Endothelial cell of umbilical vein (primary cell): Measurements from ENCODE around the gene BSND. TPM values are rescaled to one million over a fixed set of nuclear protein-coding genes. Genes with fewer than 3 reads are reported as not detected.

Experiments used
- BruUV-seq: library from RNA; stranded (reverse); fragments of 400-500 nt; replicated peaks from 2 replicates; lab custom pipeline; 2021; lab: Mats Ljungman, UMichigan
- CTCF ChIA-PET: fragments of 300-600, 350-600 bp; sonication (Branson Sonifier 250); formaldehyde crosslinking; loops from one replicate; lab custom pipeline; 2021; ENCODE audit warnings: antibody characterized with exemption, inconsistent platforms; lab: Charles Lee
- POLR2A ChIA-PET: fragments of 300-600, 350-600 bp; sonication (Branson Sonifier 250); formaldehyde crosslinking; loops from one replicate; lab custom pipeline; 2021; ENCODE audit warnings: antibody characterized with exemption, inconsistent platforms; lab: Charles Lee
- DNase-seq: peaks from one replicate; pipeline ENCODE4 v3.0.0-alpha.2; 2011; ENCODE audit warnings: low read depth, low spot score
- FAIRE-seq: peaks from 2 replicates; lab custom pipeline; 2011; peaks lifted over from hg19 to GRCh38; lab: Jason Lieb, UNC
- H2AFZ ChIP-seq: 2 replicates; pipeline ENCODE4 v1.6.0; 2012; ENCODE audit warnings: low read depth, low read length, control low read depth, inconsistent platforms
- H3K27ac ChIP-seq: 2 replicates; pipeline ENCODE4 v1.5.1; 2011; ENCODE audit warnings: low read depth, mild to moderate bottlenecking, control low read depth, low read length, moderate library complexity; ENCODE audit not compliant: insufficient read depth
- H3K27me3 ChIP-seq, 2 experiments: 2 replicates each; pipeline versions ENCODE4 v1.6.0 to v1.6.1; 2011; ENCODE audit warnings: low read length in 2 of 2, mixed read lengths in 1 of 2; ENCODE audit not compliant: control insufficient read depth in 2 of 2, insufficient read depth in 2 of 2
- H3K36me3 ChIP-seq, 2 experiments: 2 replicates in 1 of 2; 3 replicates in 1 of 2; pipeline ENCODE4 v1.5.1; 2011; ENCODE audit warnings: low read length in 2 of 2, mild to moderate bottlenecking in 1 of 2, moderate library complexity in 1 of 2; ENCODE audit not compliant: control insufficient read depth in 2 of 2, insufficient read depth in 2 of 2; ENCODE audit errors: extremely low read depth in 1 of 2
- H3K4me1 ChIP-seq: 3 replicates; pipeline ENCODE4 v1.5.1; 2011; ENCODE audit warnings: mild to moderate bottlenecking, low read length; ENCODE audit not compliant: control insufficient read depth, insufficient read depth; ENCODE audit errors: extremely low read depth
- H3K4me2 ChIP-seq: 2 replicates; pipeline ENCODE4 v1.6.1; 2011; ENCODE audit warnings: low read length, control low read depth, mixed read lengths; ENCODE audit not compliant: insufficient read depth
- H3K4me3 ChIP-seq, 3 experiments: fragments of 200-600 bp in 1 of 3; sonication (generic), shearing (Covaris generic) in 1 of 3; replicated peaks in 1 of 3; 2 replicates each; pipeline ENCODE4 v1.5.1; 2011 to 2016; ENCODE audit warnings: control low read depth in 3 of 3, low read length in 3 of 3, mild to moderate bottlenecking in 2 of 3, inconsistent platforms in 1 of 3, low read depth in 1 of 3, moderate library complexity in 1 of 3; ENCODE audit not compliant: insufficient read depth in 1 of 3
- H3K79me2 ChIP-seq: 2 replicates; pipeline ENCODE4 v1.6.0; 2012; ENCODE audit warnings: low read length, inconsistent platforms; ENCODE audit not compliant: control insufficient read depth, insufficient read depth
- H3K9ac ChIP-seq: replicated peaks from 2 replicates; pipeline ENCODE3; 2011; ENCODE audit warnings: low read length, control low read depth; ENCODE audit not compliant: insufficient read depth; ENCODE audit errors: extremely low read depth
- H3K9me1 ChIP-seq: replicated peaks from 3 replicates; pipeline ENCODE4 v1.6.0; 2011; ENCODE audit warnings: mild to moderate bottlenecking, low read length; ENCODE audit not compliant: control insufficient read depth, insufficient read depth; ENCODE audit errors: extremely low read depth
- H3K9me3 ChIP-seq: replicated peaks from 2 replicates; pipeline ENCODE4 v1.5.1; 2012; ENCODE audit warnings: low read length, inconsistent platforms; ENCODE audit not compliant: control insufficient read depth, insufficient read depth
- H4K20me1 ChIP-seq: replicated peaks from 2 replicates; pipeline ENCODE3; 2011; ENCODE audit warnings: mild to moderate bottlenecking, low read length; ENCODE audit not compliant: control insufficient read depth, insufficient read depth; ENCODE audit errors: extremely low read depth
- EZH2 ChIP-seq: IDR thresholded peaks from 2 replicates; pipeline ENCODE4 v1.6.1; 2012; ENCODE audit warnings: borderline replicate concordance, low read depth, mild to moderate bottlenecking, moderate library complexity, low read length, inconsistent platforms; ENCODE audit not compliant: severe bottlenecking
- FOS ChIP-seq: IDR thresholded peaks from 2 replicates; pipeline ENCODE4 v1.6.1; 2011; ENCODE audit warnings: mild to moderate bottlenecking, low read length, moderate library complexity, borderline replicate concordance; ENCODE audit not compliant: insufficient read depth
- GATA2 ChIP-seq: IDR thresholded peaks from 2 replicates; pipeline ENCODE4 v1.7.0; 2011; ENCODE audit warnings: low read depth, mild to moderate bottlenecking, moderate library complexity, mixed read lengths, low read length; ENCODE audit not compliant: insufficient read length, insufficient read depth
- JUN ChIP-seq: IDR thresholded peaks from 2 replicates; pipeline ENCODE4 v1.6.1; 2011; ENCODE audit warnings: borderline replicate concordance, low read depth; ENCODE audit not compliant: insufficient read length, insufficient read depth
- MYC ChIP-seq: IDR thresholded peaks from one replicate; pipeline ENCODE4 v1.6.1; 2011; ENCODE audit warnings: mild to moderate bottlenecking, low read depth, low read length
- POLR2A ChIP-seq: IDR thresholded peaks from 2 replicates; pipeline ENCODE4 v1.6.1; 2012; ENCODE audit warnings: low read depth, mild to moderate bottlenecking, control low read depth, low read length
- POLR2AphosphoS5 ChIP-seq: IDR thresholded peaks from 2 replicates; pipeline ENCODE4 v1.6.1; 2012; ENCODE audit warnings: low read depth, mild to moderate bottlenecking, control low read depth, low read length, moderate library complexity; ENCODE audit not compliant: insufficient read depth
- dilution Hi-C: fragments of 300-500 bp; cut with MboI; formaldehyde crosslinking; loops from one replicate; pipeline ENCODE4 v1.15.0; 2019; ENCODE audit warnings: low sequenced_read_pairs; ENCODE audit not compliant: extremely low pct_ligation_motif_present
- intact Hi-C: fragments of 100-400 bp; cut with micrococcal nuclease; formaldehyde crosslinking; loops from one replicate; pipeline ENCODE4 v1.10.0; 2022
- polyA plus RNA-seq, 4 experiments: library from polyadenylated mRNA; depleted of rRNA in 3 of 4; stranded (reverse) in 3 of 4; unstranded in 1 of 4; fragments of >200 nt; gene quantifications; 2 replicates each; pipeline versions ENCODE4 v1.2.1 to v1.2.3, GENCODE V29; 2011 to 2012; ENCODE audit warnings: missing spikeins in 1 of 4
- total RNA-seq: library from RNA; stranded (reverse); gene quantifications from 2 replicates; pipeline ENCODE4 v1.2.3, GENCODE V29; 2021
- TF ChIP-seq, protein P1 (sequence below), 2 donors: IDR thresholded peaks; 1 replicate in 1 of 2; 2 replicates in 1 of 2; pipeline ENCODE4 v1.5.1; 2011; ENCODE audit warnings: low read length in 2 of 2, mild to moderate bottlenecking in 2 of 2, moderate library complexity in 2 of 2, control low read depth in 1 of 2, inconsistent platforms in 1 of 2, low read depth in 1 of 2; ENCODE audit not compliant: insufficient read depth in 1 of 2; ENCODE audit errors: extremely low read depth in 1 of 2
- TF ChIP-seq, protein P2 (sequence below): IDR thresholded peaks from 2 replicates; pipeline ENCODE4 v1.6.1; 2011; ENCODE audit not compliant: insufficient read depth, insufficient read length

Gene BSND
- total and polyA plus RNA-seq, 2 donors (not counting 3 experiments of a cell fraction or from before 2014, with no cell fraction given) = not detected

DNA sequence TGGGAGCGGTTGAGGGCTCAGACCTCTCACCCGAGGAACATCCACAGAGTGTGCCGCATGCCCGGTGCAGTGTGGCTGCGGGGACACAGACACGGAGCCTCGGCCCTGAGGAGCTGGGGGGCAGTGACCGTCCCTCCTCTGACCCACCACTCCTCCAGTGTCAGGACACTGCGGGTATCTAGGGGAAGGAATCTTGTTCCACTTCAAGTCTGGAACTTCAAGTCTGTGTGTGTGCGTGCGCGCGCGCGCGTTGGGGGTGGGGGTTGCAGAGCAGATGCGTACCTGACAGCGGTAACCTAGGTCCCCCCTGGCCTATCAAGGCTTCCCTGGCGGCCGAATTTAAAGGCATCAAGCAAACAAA, 57.9 kb downstream of the BSND start:
- no peak overlapping the region for H3K9ac ChIP-seq
- CTCF ChIA-PET = no interaction called here
- H3K36me3 ChIP-seq = no peaks in the 10 kb centered on the region
- TF ChIP-seq, protein P1, sequence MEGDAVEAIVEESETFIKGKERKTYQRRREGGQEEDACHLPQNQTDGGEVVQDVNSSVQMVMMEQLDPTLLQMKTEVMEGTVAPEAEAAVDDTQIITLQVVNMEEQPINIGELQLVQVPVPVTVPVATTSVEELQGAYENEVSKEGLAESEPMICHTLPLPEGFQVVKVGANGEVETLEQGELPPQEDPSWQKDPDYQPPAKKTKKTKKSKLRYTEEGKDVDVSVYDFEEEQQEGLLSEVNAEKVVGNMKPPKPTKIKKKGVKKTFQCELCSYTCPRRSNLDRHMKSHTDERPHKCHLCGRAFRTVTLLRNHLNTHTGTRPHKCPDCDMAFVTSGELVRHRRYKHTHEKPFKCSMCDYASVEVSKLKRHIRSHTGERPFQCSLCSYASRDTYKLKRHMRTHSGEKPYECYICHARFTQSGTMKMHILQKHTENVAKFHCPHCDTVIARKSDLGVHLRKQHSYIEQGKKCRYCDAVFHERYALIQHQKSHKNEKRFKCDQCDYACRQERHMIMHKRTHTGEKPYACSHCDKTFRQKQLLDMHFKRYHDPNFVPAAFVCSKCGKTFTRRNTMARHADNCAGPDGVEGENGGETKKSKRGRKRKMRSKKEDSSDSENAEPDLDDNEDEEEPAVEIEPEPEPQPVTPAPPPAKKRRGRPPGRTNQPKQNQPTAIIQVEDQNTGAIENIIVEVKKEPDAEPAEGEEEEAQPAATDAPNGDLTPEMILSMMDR (IDR thresholded peaks at IDR 0.05; ENCODE audit: extremely low read depth in 1 of 2, insufficient read depth in 1 of 2, low read depth in 1 of 2, low read length in 2 of 2) = no peak
- TF ChIP-seq POLR2AphosphoS5 (no peak), EZH2 (no peak), POLR2A (no peak), FOS (no peak), GATA2 (no peak), MYC (no peak), JUN (no peak)
- TF ChIP-seq, protein P2, sequence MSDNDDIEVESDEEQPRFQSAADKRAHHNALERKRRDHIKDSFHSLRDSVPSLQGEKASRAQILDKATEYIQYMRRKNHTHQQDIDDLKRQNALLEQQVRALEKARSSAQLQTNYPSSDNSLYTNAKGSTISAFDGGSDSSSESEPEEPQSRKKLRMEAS = no peak
- H4K20me1 ChIP-seq = no peaks in the 10 kb centered on the region
- FAIRE-seq (no peak), DNase-seq (no peak)
- BruUV-seq = no TSS peak
- no peaks in the 10 kb centered on the region for H3K4me1 ChIP-seq
- POLR2A ChIA-PET = no interaction called here
- H3K79me2 ChIP-seq = no peaks in the 10 kb centered on the region
- H3K9me1 ChIP-seq = no peaks in the 10 kb centered on the region
- no peak overlapping the region for H3K27ac ChIP-seq
- H3K4me3 ChIP-seq = no peak overlapping the region
- H3K27me3 ChIP-seq = no peaks in the 10 kb centered on the region
- no peak overlapping the region for H2AFZ ChIP-seq
- H3K4me2 ChIP-seq = no peak overlapping the region
- H3K9me3 ChIP-seq = no peaks in the 10 kb centered on the region
- intact Hi-C loops (no loop called here), dilution Hi-C loops (no loop called here)
